GM12878 (cell line): ENCODE results near the gene ZNF329. TPM values are rescaled to one million over a fixed set of nuclear protein-coding genes. Genes with fewer than 3 reads are reported as not detected.

Experiments used
- ATAC-seq: fragments of 200-7000 bp; cut with Tn5 transposase; 3 replicates; pipeline ENCODE4 v1.9.1; 2020; ENCODE audit warnings: mild to moderate bottlenecking, moderate library complexity
- BruUV-seq: library from RNA; stranded (reverse); fragments of 400-500 nt; replicated peaks from 2 replicates; lab custom pipeline; 2021; lab: Mats Ljungman, UMichigan
- CTCF ChIA-PET: fragments of 300-600 bp; sonication (Branson Sonifier 250); formaldehyde crosslinking; extraction: SDS; loops from one replicate; lab custom pipeline; 2021; ENCODE audit warnings: inconsistent platforms; lab: Yijun Ruan, JAX
- POLR2A ChIA-PET: fragments of 350-600 bp; formaldehyde crosslinking; extraction: SDS; loops from one replicate; lab custom pipeline; 2021; ENCODE audit warnings: inconsistent platforms; lab: Charles Lee
- RAD21 ChIA-PET: fragments of 300-600 bp; sonication (Branson Sonifier 250); formaldehyde crosslinking; loops from one replicate; lab custom pipeline; 2023; ENCODE audit warnings: antibody characterized with exemption; ENCODE audit not compliant: unreplicated experiment; lab: Charles Lee
- SMC1A ChIA-PET: fragments of 300-600 bp; sonication (Branson Sonifier 250); formaldehyde crosslinking; loops from one replicate; lab custom pipeline; 2023; ENCODE audit not compliant: unreplicated experiment, uncharacterized antibody; lab: Charles Lee
- DNase-seq: peaks from one replicate; pipeline ENCODE4 v3.0.0-alpha.2; 2011; ENCODE audit warnings: low read depth, low spot score
- FAIRE-seq: peaks from 3 replicates; lab custom pipeline; 2011; peaks lifted over from hg19 to GRCh38; lab: Jason Lieb, UNC
- H2AFZ ChIP-seq: 2 replicates; pipeline ENCODE4 v1.6.0; 2011; ENCODE audit warnings: low read depth, low read length, control low read depth; ENCODE audit not compliant: control insufficient read depth
- H3K27ac ChIP-seq: 2 replicates; pipeline ENCODE4 v1.5.1; 2011; ENCODE audit warnings: control low read depth; ENCODE audit not compliant: control insufficient read depth, insufficient read depth
- H3K27me3 ChIP-seq, 2 experiments: replicated peaks in 1 of 2; 2 replicates each; pipeline versions ENCODE4 v1.6.0 to v1.6.1; 2011; ENCODE audit warnings: low read length in 1 of 2; ENCODE audit not compliant: control insufficient read depth in 2 of 2, insufficient read depth in 2 of 2
- H3K36me3 ChIP-seq, 2 experiments: 2 replicates each; pipeline ENCODE4 v1.5.1; 2011; ENCODE audit warnings: low read length in 1 of 2; ENCODE audit not compliant: control insufficient read depth in 2 of 2, insufficient read depth in 2 of 2
- H3K4me1 ChIP-seq: 2 replicates; pipeline ENCODE4 v1.6.1; 2011; ENCODE audit warnings: mild to moderate bottlenecking, low read length, moderate library complexity, mixed read lengths; ENCODE audit not compliant: control insufficient read depth, insufficient read depth
- H3K4me2 ChIP-seq: 2 replicates; pipeline ENCODE4 v1.6.0; 2011; ENCODE audit warnings: control low read depth; ENCODE audit not compliant: control insufficient read depth, insufficient read depth
- H3K4me3 ChIP-seq: fragments of 200-600 bp; sonication (generic); 2 replicates; pipeline ENCODE4 v1.5.1; 2016
- H3K79me2 ChIP-seq: 2 replicates; pipeline ENCODE4 v1.6.0; 2011; ENCODE audit warnings: low read length; ENCODE audit not compliant: control insufficient read depth, insufficient read depth
- H3K9ac ChIP-seq: 2 replicates; pipeline ENCODE4 v1.8.0; 2011; ENCODE audit warnings: low read length, control low read depth, mixed read lengths; ENCODE audit not compliant: control insufficient read depth, insufficient read depth
- H3K9me3 ChIP-seq: replicated peaks from 3 replicates; pipeline ENCODE4 v1.5.1; 2011; ENCODE audit warnings: mild to moderate bottlenecking, low read length; ENCODE audit not compliant: control insufficient read depth, insufficient read depth
- H4K20me1 ChIP-seq: 2 replicates; pipeline ENCODE4 v1.6.0; 2011; ENCODE audit not compliant: control insufficient read depth, insufficient read depth
- FOS ChIP-seq: IDR thresholded peaks from 3 replicates; pipeline ENCODE4 v1.6.1; 2011; ENCODE audit warnings: borderline replicate concordance; ENCODE audit not compliant: insufficient read length; ENCODE audit errors: extremely low read depth
- GABPA ChIP-seq: IDR thresholded peaks from 2 replicates; pipeline ENCODE4 v1.6.1; 2014; ENCODE audit warnings: antibody characterized with exemption, low read depth, mild to moderate bottlenecking, inconsistent platforms
- HSF1 ChIP-seq: fragments of 150-350 bp; IDR thresholded peaks from 2 replicates; pipeline ENCODE4 v1.6.1; 2014; ENCODE audit warnings: mild to moderate bottlenecking, low read depth, low read length
- IRF4 ChIP-seq: IDR thresholded peaks from 2 replicates; pipeline ENCODE4 v1.6.1; 2011; ENCODE audit warnings: low read depth, low read length
- MTA3 ChIP-seq: IDR thresholded peaks from 2 replicates; pipeline ENCODE4 v1.6.1; 2012; ENCODE audit warnings: low read length, inconsistent platforms, borderline replicate concordance
- NFYA ChIP-seq: IDR thresholded peaks from 2 replicates; pipeline ENCODE4 v1.6.1; 2011; ENCODE audit warnings: low read depth, mild to moderate bottlenecking, low read length, improper control_type of control experiment, borderline replicate concordance
- SUPT20H ChIP-seq: IDR thresholded peaks from 2 replicates; pipeline ENCODE4 v1.6.1; 2011; ENCODE audit warnings: low read depth, mild to moderate bottlenecking, low read length, moderate library complexity, borderline replicate concordance; ENCODE audit not compliant: control insufficient read depth
- TBL1XR1 ChIP-seq: IDR thresholded peaks from 2 replicates; pipeline ENCODE4 v1.6.1; 2012; ENCODE audit warnings: low read depth, low read length, improper control_type of control experiment
- WGBS: methylation state at CpG from one replicate; pipeline ENCODE4 v1.1.6; 2016; ENCODE audit warnings: low lambda C conversion rate; ENCODE audit not compliant: insufficient replicate concordance, insufficient coverage; ENCODE audit errors: missing lambda C conversion rate; 5-methylcytosine and 5-hydroxymethylcytosine counted together
- in situ Hi-C: fragments of 300-500 bp; cut with MboI; formaldehyde crosslinking; loops from 9 replicates; pipeline ENCODE4 v1.14.3; 2018; ENCODE audit warnings: mixed read lengths
- intact Hi-C: fragments of 100-400 bp; cut with micrococcal nuclease; formaldehyde crosslinking; loops from one replicate; pipeline ENCODE4 v1.14.2; 2022; ENCODE audit not compliant: unreplicated experiment
- polyA plus RNA-seq, 11 experiments: library from polyadenylated mRNA; depleted of rRNA in 4 of 11; unstranded in 6 of 11; stranded (reverse) in 5 of 11; fragments of >200 nt; fragmentation: Nextera tagmentation in 4 of 11; fragmentation: Illumina TruSeq in 1 of 11; extraction: Ambion mirVana in 4 of 11; extraction: Trizol in 1 of 11; gene quantifications; 1 replicate in 1 of 11; 2 replicates in 10 of 11; pipeline versions ENCODE4 v1.2.1 to v1.2.3, GENCODE V29; 2011 to 2016; ENCODE audit warnings: inconsistent platforms in 2 of 11, missing spikeins in 2 of 11, low read depth in 1 of 11
- total RNA-seq, 4 experiments: library from RNA; depleted of rRNA in 3 of 4; stranded (reverse); fragments of >200 nt in 3 of 4; fragmentation: Illumina TruSeq in 1 of 4; extraction: Trizol in 1 of 4; gene quantifications; 2 replicates each; pipeline versions ENCODE4 v1.2.1 to v1.2.3, GENCODE V29; 2013 to 2021
- TF ChIP-seq, protein P1 (sequence below): IDR thresholded peaks from 2 replicates; pipeline ENCODE4 v1.6.1; 2012; ENCODE audit warnings: mild to moderate bottlenecking, low read depth, low read length
- TF ChIP-seq, protein P2 (sequence below): IDR thresholded peaks from 2 replicates; pipeline ENCODE4 v1.6.1; 2012; ENCODE audit warnings: low read depth, low read length, improper control_type of control experiment
- TF ChIP-seq, protein P3 (sequence below): fragments of 450-650 bp; IDR thresholded peaks from 2 replicates; pipeline ENCODE4 v1.6.1; 2017; ENCODE audit warnings: mild to moderate bottlenecking, low read depth, inconsistent platforms; ENCODE audit not compliant: poor library complexity, severe bottlenecking

The ZNF329 gene
- total and polyA plus RNA-seq, 10 of the 15 experiments (the other 5 are each of a cell fraction or from before 2014, with no cell fraction given): 0.11 to 4.7 (median 0.56) TPM; not detected in 1

- no peak for TF ChIP-seq HSF1
Observed at GRCh38 chr19:58181902-58182576, 31.4 kb upstream of the ZNF329 start (continued).

GRCh38 chr19:58170860-58171259 is 20.3 kb upstream of the ZNF329 start:
- ChIA-PET RAD21 (no interaction called here), POLR2A (no interaction called here), SMC1A (no interaction called here), CTCF (interaction anchor here (1.0 kb wide), 1 partner anchor 13 kb away, joined by 3 read pairs; no protein-coding TSS in a partner anchor)
- no peak for DNase-seq
- in situ Hi-C loops (no loop called here), intact Hi-C loops (no loop called here)
- peaks cover 11% of the 10 kb centered on the region for H3K9me3 ChIP-seq
- H3K27ac ChIP-seq: no peak overlapping the region
- no peaks in the 10 kb centered on the region for H3K79me2 ChIP-seq
- H3K27me3 ChIP-seq: no peaks in the 10 kb centered on the region
- H3K4me2 ChIP-seq: no peak overlapping the region
- FAIRE-seq: no peak
- no peak for ATAC-seq
- 40% methylated on average over 1 of the region's 1 CpG for WGBS
- H3K4me1 ChIP-seq: no peaks in the 10 kb centered on the region
- no peaks in the 10 kb centered on the region for H4K20me1 ChIP-seq
- H2AFZ ChIP-seq: no peak overlapping the region
- H3K36me3 ChIP-seq: no peaks in the 10 kb centered on the region
- no TSS peak for BruUV-seq
- no peak overlapping the region for H3K9ac ChIP-seq
- no peak overlapping the region for H3K4me3 ChIP-seq
- TF ChIP-seq GABPA (no peak), TBL1XR1 (no peak), SUPT20H (no peak), NFYA (no peak), IRF4 (no peak), MTA3 (no peak), FOS (no peak)
- TF ChIP-seq, protein P1, sequence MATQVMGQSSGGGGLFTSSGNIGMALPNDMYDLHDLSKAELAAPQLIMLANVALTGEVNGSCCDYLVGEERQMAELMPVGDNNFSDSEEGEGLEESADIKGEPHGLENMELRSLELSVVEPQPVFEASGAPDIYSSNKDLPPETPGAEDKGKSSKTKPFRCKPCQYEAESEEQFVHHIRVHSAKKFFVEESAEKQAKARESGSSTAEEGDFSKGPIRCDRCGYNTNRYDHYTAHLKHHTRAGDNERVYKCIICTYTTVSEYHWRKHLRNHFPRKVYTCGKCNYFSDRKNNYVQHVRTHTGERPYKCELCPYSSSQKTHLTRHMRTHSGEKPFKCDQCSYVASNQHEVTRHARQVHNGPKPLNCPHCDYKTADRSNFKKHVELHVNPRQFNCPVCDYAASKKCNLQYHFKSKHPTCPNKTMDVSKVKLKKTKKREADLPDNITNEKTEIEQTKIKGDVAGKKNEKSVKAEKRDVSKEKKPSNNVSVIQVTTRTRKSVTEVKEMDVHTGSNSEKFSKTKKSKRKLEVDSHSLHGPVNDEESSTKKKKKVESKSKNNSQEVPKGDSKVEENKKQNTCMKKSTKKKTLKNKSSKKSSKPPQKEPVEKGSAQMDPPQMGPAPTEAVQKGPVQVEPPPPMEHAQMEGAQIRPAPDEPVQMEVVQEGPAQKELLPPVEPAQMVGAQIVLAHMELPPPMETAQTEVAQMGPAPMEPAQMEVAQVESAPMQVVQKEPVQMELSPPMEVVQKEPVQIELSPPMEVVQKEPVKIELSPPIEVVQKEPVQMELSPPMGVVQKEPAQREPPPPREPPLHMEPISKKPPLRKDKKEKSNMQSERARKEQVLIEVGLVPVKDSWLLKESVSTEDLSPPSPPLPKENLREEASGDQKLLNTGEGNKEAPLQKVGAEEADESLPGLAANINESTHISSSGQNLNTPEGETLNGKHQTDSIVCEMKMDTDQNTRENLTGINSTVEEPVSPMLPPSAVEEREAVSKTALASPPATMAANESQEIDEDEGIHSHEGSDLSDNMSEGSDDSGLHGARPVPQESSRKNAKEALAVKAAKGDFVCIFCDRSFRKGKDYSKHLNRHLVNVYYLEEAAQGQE: no peak
- TF ChIP-seq, protein P2, sequence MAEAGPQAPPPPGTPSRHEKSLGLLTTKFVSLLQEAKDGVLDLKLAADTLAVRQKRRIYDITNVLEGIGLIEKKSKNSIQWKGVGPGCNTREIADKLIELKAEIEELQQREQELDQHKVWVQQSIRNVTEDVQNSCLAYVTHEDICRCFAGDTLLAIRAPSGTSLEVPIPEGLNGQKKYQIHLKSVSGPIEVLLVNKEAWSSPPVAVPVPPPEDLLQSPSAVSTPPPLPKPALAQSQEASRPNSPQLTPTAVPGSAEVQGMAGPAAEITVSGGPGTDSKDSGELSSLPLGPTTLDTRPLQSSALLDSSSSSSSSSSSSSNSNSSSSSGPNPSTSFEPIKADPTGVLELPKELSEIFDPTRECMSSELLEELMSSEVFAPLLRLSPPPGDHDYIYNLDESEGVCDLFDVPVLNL: no peak
- TF ChIP-seq, protein P3, sequence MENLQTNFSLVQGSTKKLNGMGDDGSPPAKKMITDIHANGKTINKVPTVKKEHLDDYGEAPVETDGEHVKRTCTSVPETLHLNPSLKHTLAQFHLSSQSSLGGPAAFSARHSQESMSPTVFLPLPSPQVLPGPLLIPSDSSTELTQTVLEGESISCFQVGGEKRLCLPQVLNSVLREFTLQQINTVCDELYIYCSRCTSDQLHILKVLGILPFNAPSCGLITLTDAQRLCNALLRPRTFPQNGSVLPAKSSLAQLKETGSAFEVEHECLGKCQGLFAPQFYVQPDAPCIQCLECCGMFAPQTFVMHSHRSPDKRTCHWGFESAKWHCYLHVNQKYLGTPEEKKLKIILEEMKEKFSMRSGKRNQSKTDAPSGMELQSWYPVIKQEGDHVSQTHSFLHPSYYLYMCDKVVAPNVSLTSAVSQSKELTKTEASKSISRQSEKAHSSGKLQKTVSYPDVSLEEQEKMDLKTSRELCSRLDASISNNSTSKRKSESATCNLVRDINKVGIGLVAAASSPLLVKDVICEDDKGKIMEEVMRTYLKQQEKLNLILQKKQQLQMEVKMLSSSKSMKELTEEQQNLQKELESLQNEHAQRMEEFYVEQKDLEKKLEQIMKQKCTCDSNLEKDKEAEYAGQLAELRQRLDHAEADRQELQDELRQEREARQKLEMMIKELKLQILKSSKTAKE: no peak
